HG03575 (cell line): ENCODE data around the gene CHRNE.
"Not testable (repeated sequence)": the region's sequence is repeated elsewhere in the genome, so short reads cannot be mapped to it uniquely, and the experiment has no call there.

Source experiments
- ATAC-seq: cut with Tn5 transposase; IDR thresholded peaks from one replicate; pipeline ENCODE4 v1.9.1; 2021; ENCODE audit not compliant: unreplicated experiment, insufficient number of reproducible peaks, low FRiP score; ENCODE audit errors: extremely low read depth

The CHRNE gene

DNA sequence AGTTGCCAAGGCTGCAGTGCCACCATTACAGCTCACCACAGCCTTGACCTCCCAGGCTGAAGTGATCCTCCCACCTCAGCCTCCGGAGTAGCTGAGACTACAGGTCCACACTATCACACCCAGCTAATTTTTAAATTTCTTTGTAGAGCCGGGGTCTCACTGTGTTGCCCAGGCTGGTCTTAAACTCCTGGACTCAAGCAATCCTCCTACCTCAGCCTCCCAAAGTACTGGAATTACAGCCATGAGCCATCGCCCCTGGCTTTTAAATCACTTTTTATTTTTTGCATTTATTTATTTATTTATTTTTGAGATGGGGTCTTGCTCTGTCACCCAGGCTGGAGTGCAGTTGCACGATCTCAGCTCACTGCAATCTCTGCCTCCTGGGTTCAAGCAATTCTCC lies 11.7 kb upstream of the CHRNE start:
- ATAC-seq, result not testable (repeated sequence)

DNA sequence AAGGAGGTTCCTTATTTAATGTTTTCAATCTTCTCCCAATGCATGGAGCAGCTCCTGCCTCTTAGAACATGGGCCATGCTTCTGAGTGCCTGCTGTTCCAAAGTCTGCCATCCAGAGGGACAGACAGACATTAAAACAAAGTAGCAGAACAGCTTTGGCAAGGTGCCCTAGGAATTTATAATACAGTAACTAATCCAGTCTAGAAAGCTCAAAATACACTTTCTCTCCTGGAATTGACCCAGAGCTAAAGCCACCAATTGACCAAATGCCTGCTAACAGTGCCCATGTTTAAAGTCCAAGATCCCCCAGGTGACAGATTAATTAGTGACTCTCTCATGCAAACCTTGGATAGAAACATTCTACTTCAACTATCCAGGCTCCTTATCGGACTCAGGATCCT lies 11.1 kb upstream of the CHRNE start:
- no peak for ATAC-seq

DNA sequence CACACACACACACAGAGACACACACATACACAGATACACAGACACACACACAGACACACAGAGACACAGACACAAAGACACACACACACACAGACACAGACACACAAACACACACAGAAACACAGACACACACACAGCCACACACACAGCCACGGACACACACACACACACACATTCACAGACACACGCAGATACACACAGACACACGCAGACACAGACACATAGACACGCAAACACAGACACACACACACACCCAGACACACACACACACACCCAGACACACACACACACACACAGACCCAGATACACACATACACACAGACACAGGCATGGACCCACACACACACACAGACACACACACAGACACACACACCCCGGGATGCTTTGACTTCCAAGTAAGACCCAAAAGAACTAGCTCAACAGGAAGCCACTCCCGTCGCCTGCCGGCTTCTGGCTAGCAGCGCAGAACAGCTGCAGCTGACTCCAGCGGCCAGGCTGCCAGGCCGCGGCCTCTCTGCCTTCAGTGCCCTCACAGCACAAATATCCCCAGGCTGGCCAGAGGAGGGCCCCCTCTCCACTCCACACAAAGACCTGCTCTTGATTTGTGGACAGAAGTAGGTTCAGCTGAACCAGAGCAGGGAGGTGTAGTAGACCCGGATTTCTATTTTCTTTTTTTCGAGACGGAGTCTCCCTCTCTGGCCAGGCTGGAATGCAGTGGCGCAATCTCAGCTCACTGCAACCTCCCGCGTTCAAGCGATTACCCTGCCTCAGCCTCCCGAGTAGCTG lies 6.0 kb upstream of the CHRNE start:
- ATAC-seq, result no peak

DNA sequence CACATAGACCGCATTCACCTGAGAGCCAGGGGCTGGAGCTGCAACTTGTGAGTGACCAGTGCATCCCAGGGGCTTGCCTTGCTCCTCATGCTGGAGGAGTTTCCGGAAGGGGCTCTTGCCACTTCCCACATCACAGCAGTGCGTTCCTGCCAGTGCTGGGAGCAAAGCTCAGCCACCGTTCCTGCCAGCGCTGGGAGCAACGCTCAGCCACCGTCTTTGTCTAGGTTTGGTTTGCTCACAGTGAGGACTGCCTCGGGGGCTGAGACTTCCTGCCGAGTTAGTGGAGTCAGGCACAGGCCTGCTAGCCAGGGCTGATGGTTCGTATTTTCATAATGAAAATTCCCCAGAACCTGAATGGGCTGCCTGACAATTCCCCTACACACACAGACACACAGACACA lies 5.4 kb upstream of the CHRNE start:
- no peak for ATAC-seq

DNA sequence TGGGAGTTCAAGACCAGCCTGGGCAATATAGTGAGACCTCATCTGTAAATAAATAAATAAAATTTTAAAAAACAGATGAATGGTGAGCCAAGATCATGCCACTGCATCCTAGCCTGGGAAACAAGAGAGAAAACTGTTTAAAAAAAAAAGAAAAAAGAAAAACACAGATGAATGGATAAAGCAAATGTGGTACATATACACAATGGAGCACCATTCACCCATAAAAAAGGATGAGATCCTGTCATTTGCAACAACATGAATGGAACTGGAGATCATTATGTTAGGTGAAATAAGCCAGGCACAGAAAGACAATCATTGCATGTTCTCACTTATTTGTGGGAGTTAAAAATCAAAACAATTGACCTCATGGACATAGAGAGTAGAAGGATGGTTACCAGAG lies 3.7 kb upstream of the CHRNE start:
- ATAC-seq, result not testable (repeated sequence)

DNA sequence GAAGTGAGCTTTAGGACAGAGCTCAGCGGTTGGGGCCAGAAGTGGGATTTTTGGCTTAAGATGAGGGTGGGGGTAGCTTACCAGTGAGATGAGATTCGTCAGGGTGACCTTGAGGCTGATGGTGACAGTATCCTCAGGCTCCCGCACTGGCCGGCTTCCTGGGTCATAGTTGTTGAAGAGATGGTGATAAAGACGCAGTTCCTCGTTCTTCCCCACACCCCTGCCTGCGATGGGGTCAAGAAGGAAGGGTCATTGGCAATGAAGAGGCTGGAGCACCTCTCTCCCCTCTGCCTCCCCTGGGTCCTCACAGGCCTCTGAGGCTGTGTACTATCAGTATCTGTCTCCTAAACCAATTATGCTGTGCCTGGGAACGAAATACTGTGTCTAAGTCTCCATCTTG lies 358 bp downstream of the CHRNE start:
- no peak for ATAC-seq

DNA sequence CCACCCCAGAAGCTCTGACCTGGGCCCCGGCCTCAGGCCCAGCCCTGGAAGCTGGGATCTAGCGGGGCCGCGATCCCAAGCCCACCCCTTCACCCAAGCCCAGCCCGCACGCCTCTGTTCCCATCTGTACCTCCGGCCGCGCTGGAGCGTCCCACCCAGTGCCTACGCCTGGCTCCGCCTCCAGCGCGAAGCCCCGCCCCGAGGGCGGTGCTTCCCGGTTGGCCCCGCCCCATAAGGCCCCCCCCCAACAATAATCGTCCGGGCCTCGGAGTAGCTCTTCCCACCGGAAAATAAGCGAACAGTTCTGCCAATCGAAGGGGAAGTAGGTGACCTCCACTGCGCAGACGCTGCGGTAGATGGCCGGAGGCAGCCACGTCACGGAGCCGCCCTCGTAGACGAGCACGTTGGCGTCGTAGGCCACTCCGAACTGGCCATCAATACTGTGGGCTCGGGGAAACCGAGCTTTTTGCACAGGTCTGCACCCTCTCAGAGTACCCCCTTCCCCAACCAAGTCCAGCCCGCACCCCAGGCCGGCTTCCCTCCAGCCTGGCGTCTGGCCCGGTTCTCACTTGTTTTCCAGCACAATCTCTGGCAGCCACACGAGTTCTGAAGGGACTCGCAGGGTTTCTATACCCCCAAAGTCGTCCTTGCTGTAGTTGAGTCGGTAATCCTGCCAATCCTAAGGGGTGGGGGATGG lies 1.1 kb downstream of the CHRNE start:
- ATAC-seq, result no peak

DNA sequence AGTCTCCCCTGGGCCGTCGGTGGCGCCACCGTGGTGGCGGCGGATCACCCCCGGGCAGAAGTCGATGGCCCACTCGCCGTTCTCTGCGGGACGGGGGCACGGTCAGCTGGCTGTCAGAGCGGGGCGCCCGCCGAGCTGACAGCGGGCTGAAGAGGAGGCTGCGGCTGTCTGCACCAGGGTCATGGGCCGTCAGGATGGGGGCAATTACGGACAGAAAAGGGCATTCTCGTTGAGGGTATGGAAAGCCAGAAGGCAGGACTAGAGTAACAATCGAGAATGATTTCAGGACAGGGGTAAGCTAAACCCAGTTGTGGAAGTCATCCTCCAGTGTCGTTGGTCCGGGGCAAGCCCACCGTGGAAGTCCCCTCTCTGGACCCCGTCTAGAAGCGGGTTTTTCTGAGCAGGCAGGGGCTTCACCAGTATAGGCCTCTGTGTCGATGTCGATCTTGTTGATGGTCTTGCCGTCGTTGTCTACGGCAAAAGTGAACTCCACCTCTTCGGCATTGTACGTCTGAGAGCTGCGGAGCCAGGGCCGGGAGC lies 1.7 kb downstream of the CHRNE start:
- no peak for ATAC-seq

DNA sequence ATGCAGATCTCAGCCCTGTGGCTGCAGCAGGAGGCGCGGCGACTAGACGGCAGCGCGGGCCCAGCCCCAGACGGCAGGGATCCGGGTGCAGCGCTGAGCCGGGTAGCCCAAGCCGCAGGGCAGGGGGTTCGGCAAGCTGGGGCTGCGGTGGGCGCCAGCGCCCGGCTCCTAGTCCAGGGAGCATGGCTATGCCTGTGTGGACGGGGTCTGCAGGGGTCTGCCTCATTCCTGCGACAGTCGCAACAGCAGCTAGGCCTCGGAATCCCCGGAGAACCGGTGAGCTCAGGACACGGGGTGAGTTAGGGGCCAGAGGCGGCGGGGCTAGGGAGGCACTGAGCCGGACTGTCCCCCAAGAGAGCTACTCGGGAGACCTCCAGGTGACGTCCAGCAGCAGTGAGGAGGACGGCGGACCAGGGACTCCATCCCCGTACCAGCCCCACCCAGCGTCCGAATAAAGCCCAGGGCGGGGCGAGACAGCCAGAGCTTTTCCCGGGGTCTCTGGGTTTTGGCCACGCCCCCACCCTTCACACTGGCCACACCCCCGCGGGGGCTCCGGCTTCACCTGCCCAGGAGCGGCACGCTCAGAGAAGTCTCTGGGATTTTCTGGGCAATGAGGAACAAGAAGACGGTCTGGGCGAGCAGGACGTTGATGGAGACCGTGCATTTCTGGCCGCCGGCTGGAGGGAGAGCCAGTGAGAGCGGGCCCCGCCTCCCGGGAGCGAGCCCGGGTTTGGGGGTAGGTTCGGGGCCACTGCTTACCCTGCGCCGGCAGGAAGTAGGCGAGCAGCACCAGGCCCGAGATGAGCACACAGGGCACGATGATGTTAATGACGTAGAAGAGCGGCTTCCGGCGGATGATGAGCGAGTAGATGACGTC lies 2.4 kb downstream of the CHRNE start:
- no peak for ATAC-seq

DNA sequence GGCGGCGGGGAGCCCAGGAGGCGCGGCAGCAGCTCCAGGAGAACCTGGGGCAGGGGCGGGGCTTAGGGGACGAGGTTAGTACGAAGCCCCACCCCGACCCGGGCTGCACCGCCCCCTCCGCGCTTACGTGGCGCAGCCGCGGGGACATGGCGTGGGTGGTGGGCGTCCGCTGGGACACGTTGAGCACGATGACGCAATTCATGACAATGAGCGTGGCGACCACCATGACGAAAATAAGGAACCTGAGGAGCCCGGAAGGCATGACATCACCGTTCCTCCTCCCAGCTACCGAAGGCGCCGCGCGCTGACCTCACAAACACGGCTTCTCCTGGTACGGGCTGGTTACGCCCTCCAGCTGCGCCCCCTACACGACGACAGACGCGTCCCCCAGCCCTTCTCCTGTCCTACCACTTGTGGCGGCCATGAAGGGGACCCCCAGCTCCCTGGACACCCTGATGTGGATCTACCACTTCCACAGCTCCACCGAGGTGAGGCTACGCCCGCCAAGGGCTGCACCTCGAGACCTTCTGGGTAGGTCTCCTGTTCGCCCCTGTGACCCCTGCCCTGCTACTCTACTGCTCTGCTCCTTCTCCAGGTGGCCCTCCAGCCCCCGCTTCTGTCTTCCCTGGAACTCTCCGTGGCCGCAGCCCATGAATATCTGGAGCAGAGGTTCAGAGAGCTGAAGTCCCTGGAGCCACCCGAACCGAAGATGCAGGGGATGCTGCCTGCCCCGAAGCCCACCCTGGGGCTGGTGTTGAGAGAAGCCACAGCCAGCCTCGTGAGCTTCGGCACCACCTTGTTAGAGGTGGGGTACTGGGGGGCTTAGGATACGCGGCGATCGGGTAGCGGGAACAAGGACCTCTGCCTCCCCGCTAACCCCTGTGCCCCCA lies 3.3 kb downstream of the CHRNE start, which contains the start of gene C17orf107:
Gene C17orf107, plus strand, starts transcription at position 196 of the 890 bp plus-strand sequence. Its CDS starts 227 bp downstream, at position 423.
- ATAC-seq, result no peak

DNA sequence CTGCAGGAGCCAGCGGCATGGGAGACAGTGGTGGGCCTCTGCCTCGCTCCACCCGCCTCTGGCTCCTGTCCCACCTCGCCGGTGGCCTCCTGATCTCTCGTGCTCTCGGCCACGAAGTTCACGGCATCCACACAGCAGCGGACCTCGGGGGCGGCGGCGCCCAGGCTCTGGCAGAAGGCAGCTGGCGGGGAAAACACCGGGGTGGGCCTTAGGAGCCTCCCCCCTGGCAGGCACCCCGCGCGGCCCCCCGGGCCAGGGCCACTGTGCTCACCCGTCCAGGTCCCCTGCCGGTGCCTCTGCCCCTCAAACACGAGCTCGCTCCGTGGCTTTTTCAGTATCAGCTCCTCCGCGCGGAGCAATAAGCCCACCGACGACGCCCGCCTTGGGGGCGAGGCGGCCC lies 4.0 kb downstream of the CHRNE start:
- no peak for ATAC-seq

DNA sequence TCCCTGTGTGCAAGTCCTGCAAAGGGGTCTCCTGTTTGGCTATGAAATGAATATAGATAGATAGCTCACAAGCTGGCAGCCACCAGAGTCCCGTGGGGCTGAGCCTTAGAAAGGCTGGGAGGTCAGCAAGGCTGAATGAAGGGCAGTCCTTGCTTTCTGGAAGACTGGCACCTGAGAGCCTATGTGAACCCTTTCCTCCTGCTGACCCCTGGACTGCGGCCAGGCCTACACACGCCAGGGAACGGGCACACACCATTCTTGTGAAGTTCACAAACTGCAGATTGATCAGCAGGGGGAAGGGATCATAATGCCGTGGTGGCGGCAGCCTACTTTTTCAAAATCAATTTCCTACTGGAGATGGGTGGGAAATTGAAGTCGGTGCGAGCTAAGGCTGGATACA lies 4.5 kb downstream of the CHRNE start:
- ATAC-seq, result no peak

DNA sequence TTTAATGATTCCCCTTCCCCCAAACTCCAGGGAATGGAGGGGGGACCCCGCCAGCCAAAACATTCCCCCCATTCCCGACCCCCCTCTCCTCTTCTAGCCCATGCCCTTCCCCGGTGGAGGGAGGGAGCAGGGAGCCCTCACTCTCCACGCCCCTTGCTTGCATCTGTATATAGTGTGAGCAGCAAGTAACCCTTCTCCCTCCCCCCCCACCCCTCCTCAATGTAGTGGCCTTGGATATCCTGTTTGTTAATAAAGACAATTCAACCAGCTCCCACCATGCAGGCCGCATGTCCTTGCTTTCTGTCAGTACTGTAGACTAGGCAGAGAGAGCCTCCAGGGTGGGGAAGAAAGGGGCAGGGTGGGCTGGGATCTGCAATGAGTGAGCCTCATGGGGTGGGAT lies 5.1 kb downstream of the CHRNE start:
- ATAC-seq, result no peak

DNA sequence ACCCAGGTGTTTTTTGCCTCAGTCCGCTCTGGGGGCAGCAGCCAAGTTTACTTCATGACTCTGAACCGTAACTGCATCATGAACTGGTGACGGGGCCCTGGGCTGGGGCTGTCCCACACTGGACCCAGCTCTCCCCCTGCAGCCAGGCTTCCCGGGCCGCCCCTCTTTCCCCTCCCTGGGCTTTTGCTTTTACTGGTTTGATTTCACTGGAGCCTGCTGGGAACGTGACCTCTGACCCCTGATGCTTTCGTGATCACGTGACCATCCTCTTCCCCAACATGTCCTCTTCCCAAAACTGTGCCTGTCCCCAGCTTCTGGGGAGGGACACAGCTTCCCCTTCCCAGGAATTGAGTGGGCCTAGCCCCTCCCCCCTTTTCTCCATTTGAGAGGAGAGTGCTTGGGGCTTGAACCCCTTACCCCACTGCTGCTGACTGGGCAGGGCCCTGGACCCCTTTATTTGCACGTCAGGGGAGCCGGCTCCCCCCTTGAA lies 5.7 kb downstream of the CHRNE start:
- no peak for ATAC-seq

DNA sequence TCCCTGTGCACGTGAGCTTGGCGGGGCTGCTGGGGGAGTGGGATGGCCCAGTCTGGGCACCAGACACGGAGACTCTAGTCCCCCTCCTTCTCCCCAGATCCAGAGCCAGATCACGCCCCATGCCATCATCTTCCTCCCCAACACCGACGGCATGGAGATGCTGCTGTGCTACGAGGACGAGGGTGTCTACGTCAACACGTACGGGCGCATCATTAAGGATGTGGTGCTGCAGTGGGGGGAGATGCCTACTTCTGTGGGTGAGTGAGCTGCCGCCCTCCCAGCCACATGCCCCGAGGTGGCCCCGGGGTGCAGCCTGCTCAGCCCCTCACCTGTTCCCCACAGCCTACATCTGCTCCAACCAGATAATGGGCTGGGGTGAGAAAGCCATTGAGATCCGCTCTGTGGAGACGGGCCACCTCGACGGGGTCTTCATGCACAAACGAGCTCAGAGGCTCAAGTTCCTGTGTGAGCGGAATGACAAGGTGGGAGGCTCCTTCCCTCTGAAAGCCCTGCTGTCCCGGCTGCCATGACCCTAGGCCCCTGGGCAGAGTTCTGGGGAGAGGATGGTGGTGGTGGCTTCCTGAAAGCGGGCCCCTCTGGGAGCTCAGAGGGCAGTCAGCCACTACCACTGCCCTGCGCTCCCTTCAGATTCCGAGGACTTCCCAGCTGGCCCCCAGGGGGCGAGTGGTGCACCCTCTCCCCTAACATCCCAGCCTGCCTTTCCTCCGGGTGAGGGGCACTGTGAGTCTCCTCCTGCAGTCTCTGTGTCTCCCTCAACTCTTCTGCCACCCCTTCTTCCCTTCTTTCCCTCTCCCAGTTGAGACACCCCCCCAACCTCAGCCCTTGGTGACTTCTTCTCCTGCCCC lies 6.3 kb downstream of the CHRNE start:
- no peak for ATAC-seq

DNA sequence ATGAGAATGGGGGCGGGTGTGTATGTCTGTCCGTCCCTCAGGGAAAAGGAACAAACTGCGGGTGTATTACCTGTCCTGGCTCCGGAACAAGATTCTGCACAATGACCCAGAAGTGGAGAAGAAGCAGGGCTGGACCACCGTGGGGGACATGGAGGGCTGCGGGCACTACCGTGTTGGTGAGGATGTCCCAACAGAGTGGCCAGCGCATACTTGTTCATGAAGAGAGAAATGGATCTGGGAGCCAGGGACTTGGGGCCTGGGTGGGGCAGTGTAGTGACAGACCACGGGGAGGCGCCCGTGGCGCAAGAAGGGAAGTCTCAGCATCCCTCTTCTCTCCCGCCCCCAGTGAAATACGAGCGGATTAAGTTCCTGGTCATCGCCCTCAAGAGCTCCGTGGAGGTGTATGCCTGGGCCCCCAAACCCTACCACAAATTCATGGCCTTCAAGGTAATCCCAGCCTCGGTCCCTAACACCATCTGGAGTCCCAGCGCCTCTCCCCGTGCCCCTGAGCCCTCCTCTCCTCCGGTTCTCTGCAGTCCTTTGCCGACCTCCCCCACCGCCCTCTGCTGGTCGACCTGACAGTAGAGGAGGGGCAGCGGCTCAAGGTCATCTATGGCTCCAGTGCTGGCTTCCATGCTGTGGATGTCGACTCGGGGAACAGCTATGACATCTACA lies 7.1 kb downstream of the CHRNE start:
- ATAC-seq, result no peak

DNA sequence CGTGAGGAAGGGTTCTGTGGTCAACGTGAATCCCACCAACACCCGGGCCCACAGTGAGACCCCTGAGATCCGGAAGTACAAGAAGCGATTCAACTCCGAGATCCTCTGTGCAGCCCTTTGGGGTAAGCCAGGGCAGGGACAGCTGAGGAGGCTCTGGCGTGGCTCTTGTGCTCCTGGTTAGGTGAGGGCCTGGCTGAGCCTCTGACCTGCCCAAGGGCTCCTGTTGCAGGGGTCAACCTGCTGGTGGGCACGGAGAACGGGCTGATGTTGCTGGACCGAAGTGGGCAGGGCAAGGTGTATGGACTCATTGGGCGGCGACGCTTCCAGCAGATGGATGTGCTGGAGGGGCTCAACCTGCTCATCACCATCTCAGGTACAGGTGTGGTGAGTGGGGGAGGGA lies 7.8 kb downstream of the CHRNE start:
- ATAC-seq, result no peak
